SU-DHL-6 (cell line): ENCODE data around the gene TIMM17B.

Experiments used
- H2AFZ ChIP-seq: fragments of 200-600 bp; sonication (generic); 2 replicates; pipeline ENCODE4 v1.6.1; 2014; ENCODE audit warnings: low read depth, mild to moderate bottlenecking, moderate library complexity, mixed read lengths, antibody characterized with exemption, low read length; ENCODE audit not compliant: severe bottlenecking
- H3F3A ChIP-seq: fragments of 200-600 bp; shearing (Covaris generic); 2 replicates; pipeline ENCODE4 v1.6.0; 2016; ENCODE audit warnings: antibody characterized with exemption, mild to moderate bottlenecking; ENCODE audit not compliant: insufficient read depth
- H3K27ac ChIP-seq: fragments of 200-600 bp; sonication (generic); 2 replicates; pipeline ENCODE4 v1.5.1; 2016; ENCODE audit warnings: low read depth, mild to moderate bottlenecking, low read length, moderate library complexity, mixed read lengths
- H3K27me3 ChIP-seq: fragments of 200-600 bp; sonication (generic), shearing (Covaris generic); 2 replicates; pipeline ENCODE4 v1.6.0; 2014; ENCODE audit warnings: mild to moderate bottlenecking, low read length
- H3K36me3 ChIP-seq: fragments of 200-600 bp; sonication (generic); 2 replicates; pipeline ENCODE4 v1.6.1; 2014; ENCODE audit warnings: mild to moderate bottlenecking, low read length, mixed read lengths
- H3K4me2 ChIP-seq: fragments of 300-600, 200-600 bp; shearing (Covaris generic), sonication (generic); 2 replicates; pipeline ENCODE4 v1.6.0; 2014; ENCODE audit warnings: low read length, low read depth, mild to moderate bottlenecking; ENCODE audit not compliant: poor library complexity, severe bottlenecking
- H3K4me3 ChIP-seq: fragments of 200-600 bp; sonication (generic); 2 replicates; pipeline ENCODE4 v1.5.1; 2014; ENCODE audit warnings: antibody characterized with exemption, low read length, mild to moderate bottlenecking, mixed read lengths; ENCODE audit not compliant: insufficient read depth, poor library complexity, severe bottlenecking
- H3K79me2 ChIP-seq: fragments of 200-600 bp; sonication (generic); 2 replicates; pipeline ENCODE4 v1.6.1; 2014; ENCODE audit warnings: mild to moderate bottlenecking, low read length, moderate library complexity; ENCODE audit not compliant: insufficient read depth
- H3K9ac ChIP-seq: fragments of 200-600 bp; sonication (generic); 2 replicates; pipeline ENCODE4 v1.7.0; 2014; ENCODE audit warnings: mild to moderate bottlenecking, low read length
- H3K9me2 ChIP-seq: fragments of 200-600 bp; sonication (generic); replicated peaks from 2 replicates; pipeline ENCODE4 v1.6.1; 2014; ENCODE audit warnings: low read length; ENCODE audit not compliant: insufficient read depth
- H3K9me3 ChIP-seq: fragments of 200-600 bp; sonication (generic); 2 replicates; pipeline ENCODE4 v1.6.1; 2014; ENCODE audit warnings: low read length, mixed read lengths; ENCODE audit not compliant: insufficient read depth
- H4K20me1 ChIP-seq: fragments of 200-600 bp; sonication (generic); 2 replicates; pipeline ENCODE4 v1.6.1; 2014; ENCODE audit warnings: low read depth, mild to moderate bottlenecking, antibody characterized with exemption, low read length, moderate library complexity, mixed read lengths
- EZH2phosphoT487 ChIP-seq: fragments of 200-600 bp; sonication (generic), shearing (Covaris generic); conservative IDR thresholded peaks from 2 replicates; pipeline ENCODE4 v1.6.1; 2018; ENCODE audit warnings: mild to moderate bottlenecking, antibody characterized with exemption, low read length, moderate library complexity, mixed read lengths
- TF ChIP-seq, protein P1 (sequence below): fragments of 200-600 bp; sonication (generic); IDR thresholded peaks from one replicate; pipeline ENCODE4 v1.5.1; 2017; ENCODE audit warnings: antibody characterized with exemption, mild to moderate bottlenecking, low read length, moderate library complexity; ENCODE audit not compliant: insufficient read depth, poor library complexity, severe bottlenecking

The TIMM17B gene

DNA sequence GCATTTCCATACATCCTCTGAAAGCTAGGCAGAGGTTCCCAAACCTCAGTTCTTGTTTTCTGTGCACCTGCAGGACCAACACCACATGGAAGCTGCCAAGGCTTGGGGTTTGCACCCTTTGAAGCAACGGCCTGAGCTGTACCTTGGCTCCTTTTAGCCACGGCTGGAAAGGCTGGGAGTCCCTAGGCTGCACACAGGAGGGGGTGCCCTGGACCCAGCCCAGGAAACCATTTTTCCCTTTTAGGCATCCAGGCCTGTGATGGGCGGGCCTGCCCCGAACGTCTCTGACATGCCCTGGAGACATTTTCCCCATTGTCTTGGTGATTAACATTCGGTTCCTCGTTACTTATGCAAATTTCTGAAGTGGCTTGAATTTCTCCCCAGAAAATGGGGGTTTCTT lies 44.7 kb downstream of the TIMM17B start:
- Histone ChIP-seq H3K9ac (no peak overlapping the region), H3K4me3 (no peak overlapping the region), H3K9me3 (no peaks in the 10 kb centered on the region), H3K27me3 (no peaks in the 10 kb centered on the region), H3K36me3 (no peaks in the 10 kb centered on the region), H4K20me1 (no peaks in the 10 kb centered on the region), H2AFZ (no peak overlapping the region), H3K9me2 (no peaks in the 10 kb centered on the region), H3K27ac (no peak overlapping the region), H3K4me2 (no peak overlapping the region), H3K79me2 (no peaks in the 10 kb centered on the region), H3F3A (no peaks in the 10 kb centered on the region)
- TF ChIP-seq, protein P1, sequence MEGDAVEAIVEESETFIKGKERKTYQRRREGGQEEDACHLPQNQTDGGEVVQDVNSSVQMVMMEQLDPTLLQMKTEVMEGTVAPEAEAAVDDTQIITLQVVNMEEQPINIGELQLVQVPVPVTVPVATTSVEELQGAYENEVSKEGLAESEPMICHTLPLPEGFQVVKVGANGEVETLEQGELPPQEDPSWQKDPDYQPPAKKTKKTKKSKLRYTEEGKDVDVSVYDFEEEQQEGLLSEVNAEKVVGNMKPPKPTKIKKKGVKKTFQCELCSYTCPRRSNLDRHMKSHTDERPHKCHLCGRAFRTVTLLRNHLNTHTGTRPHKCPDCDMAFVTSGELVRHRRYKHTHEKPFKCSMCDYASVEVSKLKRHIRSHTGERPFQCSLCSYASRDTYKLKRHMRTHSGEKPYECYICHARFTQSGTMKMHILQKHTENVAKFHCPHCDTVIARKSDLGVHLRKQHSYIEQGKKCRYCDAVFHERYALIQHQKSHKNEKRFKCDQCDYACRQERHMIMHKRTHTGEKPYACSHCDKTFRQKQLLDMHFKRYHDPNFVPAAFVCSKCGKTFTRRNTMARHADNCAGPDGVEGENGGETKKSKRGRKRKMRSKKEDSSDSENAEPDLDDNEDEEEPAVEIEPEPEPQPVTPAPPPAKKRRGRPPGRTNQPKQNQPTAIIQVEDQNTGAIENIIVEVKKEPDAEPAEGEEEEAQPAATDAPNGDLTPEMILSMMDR: no peak
- TF ChIP-seq EZH2phosphoT487: no peak

DNA sequence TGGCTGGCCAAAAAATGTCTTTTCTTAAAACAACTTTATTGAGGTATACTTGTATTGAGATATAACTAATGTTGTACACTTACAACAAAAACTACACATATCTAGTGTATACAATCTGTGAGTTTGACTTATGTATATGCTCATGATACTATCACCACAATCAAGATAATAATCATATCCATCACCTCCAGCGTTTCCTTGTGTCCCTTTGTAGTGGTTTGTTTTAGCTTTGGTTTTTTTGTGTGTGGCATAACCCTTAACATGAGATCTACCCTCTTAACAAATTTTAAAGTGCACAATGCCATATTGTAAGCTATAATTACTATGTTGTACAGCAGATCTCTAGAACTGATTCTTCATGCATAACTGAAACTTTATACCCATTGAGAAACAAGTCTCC lies 48.7 kb downstream of the TIMM17B start:
- Histone ChIP-seq H2AFZ (no peak overlapping the region), H3K36me3 (no peaks in the 10 kb centered on the region)

More for the DNA sequence above, 48.7 kb downstream of the TIMM17B start:
- Histone ChIP-seq H3K79me2 (no peaks in the 10 kb centered on the region), H3K9me2 (no peaks in the 10 kb centered on the region), H4K20me1 (no peaks in the 10 kb centered on the region), H3K9ac (no peak overlapping the region), H3K4me3 (no peak overlapping the region), H3K27me3 (no peaks in the 10 kb centered on the region), H3K27ac (no peak overlapping the region), H3F3A (no peaks in the 10 kb centered on the region), H3K4me2 (no peak overlapping the region), H3K9me3 (no peaks in the 10 kb centered on the region)
- TF ChIP-seq, protein P1: no peak
- TF ChIP-seq EZH2phosphoT487: no peak
